ENCODE results near the gene RPP38. TPM values are rescaled to one million over a fixed set of nuclear protein-coding genes. Genes with fewer than 3 reads are reported as not detected.

The RPP38 gene
- polyA plus RNA-seq, 1 donor from 2014 or later: 34.0 TPM

DNA sequence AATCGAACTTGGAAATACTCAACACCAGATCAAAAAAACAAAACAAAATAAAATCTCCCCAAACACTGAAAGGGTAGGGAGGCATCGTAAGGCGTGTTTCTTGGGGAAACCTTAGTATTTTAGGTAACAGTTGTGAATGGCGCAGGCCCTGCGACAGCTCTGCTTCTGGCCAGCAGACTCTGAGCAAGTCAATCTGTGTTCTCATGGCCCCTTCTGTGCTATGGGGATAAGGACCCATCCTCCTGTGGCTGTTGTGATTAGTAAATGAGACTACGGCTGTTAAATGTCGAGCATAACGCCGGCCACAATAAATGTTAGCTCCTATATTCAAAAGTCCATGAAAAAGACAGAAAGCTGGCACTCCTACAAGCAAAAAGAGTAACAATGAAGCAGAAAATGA is 27.0 kb downstream of the RPP38 start:
- no peaks in the 10 kb centered on the region for H3K27me3 Mint-ChIP-seq
- H3K4me3 Mint-ChIP-seq: no peak overlapping the region
- peaks cover 0 to 2% (median 0%) of the 10 kb centered on the region in 3 donors for H3K4me1 Mint-ChIP-seq
- peaks cover 18% of the 10 kb centered on the region for H3K36me3 Mint-ChIP-seq
- no peaks in the 10 kb centered on the region for H3K9me3 Mint-ChIP-seq
- peak overlapping the region in 1 of 3 donors; percentile 93 for H3K27ac Mint-ChIP-seq

- peaks cover 18% of the 10 kb centered on the region for H3K36me3 Mint-ChIP-seq
- H3K9me3 Mint-ChIP-seq: no peaks in the 10 kb centered on the region
- no peak overlapping the region for H3K4me3 Mint-ChIP-seq
- H3K27me3 Mint-ChIP-seq: no peaks in the 10 kb centered on the region
- H3K4me1 Mint-ChIP-seq: no peaks in the 10 kb centered on the region
- H3K27ac Mint-ChIP-seq: no peak overlapping the region
Measured at GRCh38 chr10:15124908-15125307, 27.8 kb downstream of the RPP38 start.

DNA sequence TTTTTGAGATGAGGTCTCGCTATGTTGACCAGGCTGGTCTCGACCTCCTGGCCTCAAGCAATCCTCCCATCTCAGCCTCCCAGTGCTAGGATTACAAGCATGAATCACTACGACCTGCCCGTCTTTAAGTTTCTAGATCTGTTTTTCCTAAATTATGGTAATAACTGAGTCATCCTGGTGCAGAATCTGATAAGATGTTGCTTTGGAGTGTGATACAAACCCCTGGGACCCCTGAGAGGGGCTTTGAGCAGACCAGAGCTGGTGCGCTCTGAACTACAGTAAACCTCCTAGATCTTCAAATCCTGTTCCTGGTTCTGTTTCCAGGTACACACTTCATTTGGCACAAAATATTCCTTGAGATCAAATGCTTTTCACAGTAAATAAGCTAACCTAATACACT is 34.2 kb downstream of the RPP38 start:
- H3K27me3 Mint-ChIP-seq: no peaks in the 10 kb centered on the region
- no peak overlapping the region for H3K27ac Mint-ChIP-seq
- peaks cover 28% of the 10 kb centered on the region for H3K36me3 Mint-ChIP-seq
- H3K4me1 Mint-ChIP-seq: no peaks in the 10 kb centered on the region
- no peaks in the 10 kb centered on the region for H3K9me3 Mint-ChIP-seq
- H3K4me3 Mint-ChIP-seq: no peak overlapping the region

- H3K36me3 Mint-ChIP-seq: peaks cover 13% of the 10 kb centered on the region
- no peak overlapping the region for H3K4me3 Mint-ChIP-seq
Measured at GRCh38 chr10:15136129-15137035, 39.2 kb downstream of the RPP38 start.

GRCh38 chr10:15137036-15137359 is 39.8 kb downstream of the RPP38 start:
- Mint-ChIP-seq H3K4me1 (peaks cover 13 to 15% (median 14%) of the 10 kb centered on the region in 3 donors), H3K4me3 (no peak overlapping the region)

More at GRCh38 chr10:15136129-15137035, 39.2 kb downstream of the RPP38 start:
- Mint-ChIP-seq H3K27ac (no peak overlapping the region), H3K4me1 (peaks cover 6 to 9% (median 9%) of the 10 kb centered on the region in 3 donors), H3K27me3 (peaks cover 2% of the 10 kb centered on the region), H3K9me3 (no peaks in the 10 kb centered on the region)

GRCh38 chr10:15137636-15138035 is 40.5 kb downstream of the RPP38 start:
- H3K27ac Mint-ChIP-seq: peak overlapping the region in 1 of 3 donors; percentile 64
- peaks cover 2% of the 10 kb centered on the region for H3K27me3 Mint-ChIP-seq
- H3K36me3 Mint-ChIP-seq: peaks cover 14% of the 10 kb centered on the region
- peaks cover 13 to 20% (median 16%) of the 10 kb centered on the region in 3 donors for H3K4me1 Mint-ChIP-seq
- no peak overlapping the region for H3K4me3 Mint-ChIP-seq
- H3K9me3 Mint-ChIP-seq: no peaks in the 10 kb centered on the region

More at GRCh38 chr10:15137036-15137359, 39.8 kb downstream of the RPP38 start:
- Mint-ChIP-seq H3K27me3 (peaks cover 2% of the 10 kb centered on the region), H3K9me3 (no peaks in the 10 kb centered on the region), H3K36me3 (peaks cover 14% of the 10 kb centered on the region), H3K27ac (peak overlapping the region in 1 of 3 donors; percentile 64)

DNA sequence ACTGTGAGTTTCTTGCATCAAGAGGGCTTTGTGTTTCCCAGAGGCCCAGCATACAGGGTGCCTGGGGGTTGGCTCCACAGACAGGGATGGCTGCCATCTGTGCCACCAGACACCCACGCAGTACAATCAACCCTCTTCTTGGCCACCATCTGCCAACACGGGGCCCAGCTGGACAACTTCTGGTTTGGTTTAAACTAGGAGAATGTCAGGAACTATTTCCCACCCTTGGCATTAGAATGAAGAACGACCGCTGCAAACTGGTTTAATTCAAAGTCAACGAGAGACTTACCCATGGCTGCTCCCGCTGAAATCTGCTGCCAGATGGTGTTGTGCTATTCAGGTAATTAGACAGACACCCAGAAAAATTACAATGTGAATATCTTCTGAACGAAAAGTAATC is 43.5 kb downstream of the RPP38 start:
- Mint-ChIP-seq H3K36me3 (peaks cover 7% of the 10 kb centered on the region), H3K9me3 (no peaks in the 10 kb centered on the region), H3K4me1 (peaks cover 13 to 22% (median 20%) of the 10 kb centered on the region in 3 donors), H3K4me3 (peak overlapping the region; percentile 4 to 92 (median 57)), H3K27ac (peak overlapping the region in 2 of 3 donors; percentile 43 to 69), H3K27me3 (peaks cover 2% of the 10 kb centered on the region)

- Mint-ChIP-seq H3K27ac (peak overlapping the region; percentile 43 to 69 (median 68)), H3K4me3 (peak overlapping the region; percentile 4 to 92 (median 57)), H3K27me3 (peaks cover 2% of the 10 kb centered on the region), H3K4me1 (peaks cover 13 to 25% (median 20%) of the 10 kb centered on the region in 3 donors), H3K9me3 (no peaks in the 10 kb centered on the region), H3K36me3 (peaks cover 6% of the 10 kb centered on the region)
Measured at GRCh38 chr10:15141136-15142054, 44.2 kb downstream of the RPP38 start.

GRCh38 chr10:15144788-15145187 is 47.6 kb downstream of the RPP38 start:
- H3K4me3 Mint-ChIP-seq: no peak overlapping the region
- H3K36me3 Mint-ChIP-seq: peaks cover 1% of the 10 kb centered on the region
- H3K27me3 Mint-ChIP-seq: no peaks in the 10 kb centered on the region
- H3K27ac Mint-ChIP-seq: peak overlapping the region in 1 of 3 donors; percentile 73
- H3K9me3 Mint-ChIP-seq: no peaks in the 10 kb centered on the region
- peaks cover 13 to 25% (median 18%) of the 10 kb centered on the region in 3 donors for H3K4me1 Mint-ChIP-seq

GRCh38 chr10:15146366-15146765 is 49.2 kb downstream of the RPP38 start:
- H3K4me3 Mint-ChIP-seq: no peak overlapping the region
- H3K4me1 Mint-ChIP-seq: peaks cover 7 to 16% (median 11%) of the 10 kb centered on the region in 3 donors
- H3K27ac Mint-ChIP-seq: no peak overlapping the region
- no peaks in the 10 kb centered on the region for H3K27me3 Mint-ChIP-seq
- peaks cover 1% of the 10 kb centered on the region for H3K36me3 Mint-ChIP-seq
- H3K9me3 Mint-ChIP-seq: peaks cover 0 to 2% (median 0%) of the 10 kb centered on the region in 3 donors

DNA sequence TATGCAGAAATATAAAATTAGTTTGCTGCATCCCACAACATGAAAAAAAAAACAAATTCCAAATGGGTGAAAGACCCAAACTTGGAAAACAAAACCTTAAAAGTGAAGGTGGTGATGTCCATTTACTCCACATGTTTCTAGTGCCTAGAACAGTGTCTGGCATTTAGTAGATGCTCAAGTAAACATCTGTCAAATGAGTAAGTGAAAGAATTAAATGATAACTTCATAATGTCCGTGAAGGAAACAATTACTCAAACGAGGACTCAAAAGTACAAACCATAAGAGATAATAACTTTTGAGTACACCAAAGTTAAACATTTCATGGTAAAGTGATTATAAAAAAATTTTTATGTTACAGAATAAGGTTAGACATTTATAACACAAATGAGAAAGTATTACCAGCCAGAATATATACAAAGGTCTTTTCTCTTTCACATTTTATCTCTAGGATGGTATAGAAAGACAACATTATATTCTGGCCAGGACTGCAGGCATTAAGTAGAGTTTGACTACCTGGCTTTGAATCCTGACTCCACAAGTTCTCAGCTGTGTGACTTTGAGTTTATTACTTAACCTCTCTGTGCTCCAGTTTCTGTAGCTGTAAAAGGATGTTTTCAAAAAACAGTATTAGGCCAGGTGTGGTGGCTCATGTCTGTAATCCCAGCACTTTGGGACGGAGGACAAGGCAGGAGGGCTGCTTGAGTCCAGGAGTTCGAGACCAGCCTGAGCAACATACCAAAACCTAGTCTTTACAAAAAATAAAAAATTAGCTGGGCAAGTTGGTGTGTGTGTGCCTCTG is 50.6 kb downstream of the RPP38 start:
- no peak overlapping the region for H3K27ac Mint-ChIP-seq
- peaks cover 0 to 7% (median 0%) of the 10 kb centered on the region in 3 donors for H3K4me1 Mint-ChIP-seq

DNA sequence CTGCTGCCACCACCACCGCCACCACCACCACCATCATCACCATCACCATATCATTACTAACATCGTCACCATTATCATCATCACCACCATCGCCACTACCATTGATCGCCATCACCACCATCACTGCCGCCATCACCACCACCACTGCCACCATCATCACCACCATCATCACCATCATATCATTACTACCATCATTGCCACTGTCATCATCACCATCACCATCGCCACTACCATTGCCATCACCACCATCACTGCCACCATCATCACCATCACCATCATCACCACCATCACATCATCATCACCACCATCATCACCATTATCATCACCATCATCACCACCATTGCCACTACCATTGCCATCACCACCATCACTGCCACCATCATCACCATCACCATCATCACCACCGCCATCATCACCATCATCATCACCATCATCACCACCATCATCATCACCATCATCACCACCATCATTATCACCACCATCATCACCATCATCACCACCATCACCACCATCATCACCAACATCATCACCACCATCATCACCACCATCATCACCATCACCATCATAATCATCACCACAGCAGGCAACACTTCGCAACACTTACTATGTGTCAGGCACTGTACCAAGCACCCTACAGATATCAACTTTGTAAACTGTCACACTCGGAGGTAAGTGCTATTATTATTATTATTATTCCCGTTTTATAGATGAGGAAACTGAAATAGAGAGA is 52.1 kb downstream of the RPP38 start:
- Mint-ChIP-seq H3K9me3 (peaks cover 0 to 2% (median 0%) of the 10 kb centered on the region in 3 donors), H3K27me3 (no peaks in the 10 kb centered on the region), H3K4me3 (no peak overlapping the region), H3K4me1 (peaks cover 0 to 6% (median 0%) of the 10 kb centered on the region in 3 donors), H3K36me3 (no peaks in the 10 kb centered on the region), H3K27ac (no peak overlapping the region)

More for the DNA sequence above, 50.6 kb downstream of the RPP38 start:
- Mint-ChIP-seq H3K36me3 (no peaks in the 10 kb centered on the region), H3K4me3 (no peak overlapping the region), H3K9me3 (peaks cover 0 to 2% (median 0%) of the 10 kb centered on the region in 3 donors), H3K27me3 (no peaks in the 10 kb centered on the region)

DNA sequence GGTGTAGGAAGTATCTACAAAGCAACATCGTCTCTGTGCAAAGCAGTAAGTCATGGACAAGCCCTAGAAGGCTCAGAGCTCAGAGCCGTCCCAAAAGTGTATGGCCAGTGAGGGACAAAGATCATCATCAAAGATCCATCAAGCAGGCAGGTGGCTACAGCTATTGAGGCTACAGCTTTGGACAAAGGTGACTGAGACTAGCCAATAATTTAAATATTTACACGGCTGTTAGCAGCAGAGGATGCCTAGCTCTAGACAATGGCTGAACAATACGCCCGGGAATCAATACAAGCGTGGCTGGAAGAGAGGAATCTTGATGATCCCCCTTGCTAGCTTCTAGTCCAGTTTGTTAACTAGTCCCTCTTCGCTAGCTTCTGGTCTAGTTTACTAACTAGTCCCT is 53.4 kb downstream of the RPP38 start:
- H3K27ac Mint-ChIP-seq: no peak overlapping the region
- H3K36me3 Mint-ChIP-seq: no peaks in the 10 kb centered on the region
- no peaks in the 10 kb centered on the region for H3K27me3 Mint-ChIP-seq
- peaks cover 0 to 2% (median 0%) of the 10 kb centered on the region in 3 donors for H3K4me1 Mint-ChIP-seq
- H3K9me3 Mint-ChIP-seq: peaks cover 0 to 2% (median 0%) of the 10 kb centered on the region in 3 donors
- H3K4me3 Mint-ChIP-seq: no peak overlapping the region

- Mint-ChIP-seq H3K27me3 (no peaks in the 10 kb centered on the region), H3K9me3 (peaks cover 0 to 2% (median 0%) of the 10 kb centered on the region in 3 donors), H3K4me1 (no peaks in the 10 kb centered on the region), H3K36me3 (peaks cover 2% of the 10 kb centered on the region), H3K4me3 (no peak overlapping the region), H3K27ac (peak overlapping the region in 1 of 3 donors; percentile 2)
Measured at GRCh38 chr10:15152556-15152955, 55.4 kb downstream of the RPP38 start.

Measured in IgD-negative memory B cell (primary cell).